Natural killer cell treated with Interleukin-12 subunit alpha and Interleukin-12 subunit beta and Interleukin-15 and Interleukin-18, amount 100 ng/mL, for 72 hours (primary cell): ENCODE results near the gene NTPCR. TPM values are rescaled to one million over a fixed set of nuclear protein-coding genes. Genes with fewer than 3 reads are reported as not detected.

Experiments
- ATAC-seq, 2 donors: fragments of 150-1000 bp; cut with Tn5 transposase in 1 of 2; sonication (Bioruptor Pico), chemical (Tn5 transposase) in 1 of 2; 2 replicates each; pipeline ENCODE4 v1.10.0; 2021
- DNase-seq: peaks from one replicate; pipeline ENCODE4 v3.0.0; 2022; ENCODE audit warnings: low spot score
- H3K27ac Mint-ChIP-seq, 2 donors: 1 replicate in 1 of 2; 2 replicates in 1 of 2; pipeline ENCODE4 v1.8.0; 2022; ENCODE audit warnings: mixed read lengths in 2 of 2, mild to moderate bottlenecking in 1 of 2, moderate library complexity in 1 of 2
- H3K27me3 Mint-ChIP-seq, 2 donors: 1 replicate in 1 of 2; 2 replicates in 1 of 2; pipeline ENCODE4 v1.8.0; 2022; ENCODE audit warnings: mixed read lengths in 2 of 2
- H3K36me3 Mint-ChIP-seq: one replicate; pipeline ENCODE4 v1.8.0; 2022; ENCODE audit warnings: mixed read lengths
- H3K4me1 Mint-ChIP-seq, 2 donors: 1 replicate in 1 of 2; 2 replicates in 1 of 2; pipeline ENCODE4 v1.8.0; 2022; ENCODE audit warnings: low read depth in 2 of 2, mixed read lengths in 2 of 2, mild to moderate bottlenecking in 1 of 2
- H3K4me3 Mint-ChIP-seq: one replicate; pipeline ENCODE4 v1.8.0; 2022; ENCODE audit warnings: mixed read lengths
- H3K9me3 Mint-ChIP-seq: 2 replicates; pipeline ENCODE4 v1.8.0; 2022; ENCODE audit warnings: mixed read lengths
- total RNA-seq, 2 donors: library from RNA; stranded (reverse); gene quantifications; one replicate each; pipeline ENCODE4 v1.2.3, GENCODE V29; 2022

NTPCR gene
- total RNA-seq, 2 donors from 2014 or later: 27.4 to 41.6 TPM

DNA sequence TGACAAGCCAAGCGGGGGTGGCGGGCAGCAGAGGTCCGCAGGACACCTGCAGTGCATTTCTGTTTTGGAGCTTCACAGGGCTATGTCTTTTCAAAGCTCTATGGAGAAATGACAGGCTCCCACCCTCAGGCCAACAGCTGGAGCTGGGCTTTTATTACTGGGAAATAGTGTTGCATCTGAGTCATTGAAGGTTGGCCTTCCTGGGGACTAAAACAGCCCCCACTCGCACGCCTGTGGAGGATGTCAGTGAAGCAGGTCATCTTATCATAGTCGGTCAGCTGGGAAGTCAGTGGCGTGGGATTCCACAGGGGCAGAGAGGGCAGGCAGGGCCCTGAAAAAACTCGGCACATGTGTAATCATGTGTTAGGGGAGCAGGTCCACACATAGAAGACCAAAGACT lies 55.3 kb downstream of the NTPCR start:
- Mint-ChIP-seq H3K36me3 (peaks cover 6% of the 10 kb centered on the region), H3K27ac (no peak overlapping the region), H3K9me3 (no peaks in the 10 kb centered on the region), H3K4me1 (peaks cover 0 to 3% of the 10 kb centered on the region in 2 donors), H3K4me3 (no peak overlapping the region), H3K27me3 (no peaks in the 10 kb centered on the region)
- DNase-seq (no peak), ATAC-seq (no peak)

DNA sequence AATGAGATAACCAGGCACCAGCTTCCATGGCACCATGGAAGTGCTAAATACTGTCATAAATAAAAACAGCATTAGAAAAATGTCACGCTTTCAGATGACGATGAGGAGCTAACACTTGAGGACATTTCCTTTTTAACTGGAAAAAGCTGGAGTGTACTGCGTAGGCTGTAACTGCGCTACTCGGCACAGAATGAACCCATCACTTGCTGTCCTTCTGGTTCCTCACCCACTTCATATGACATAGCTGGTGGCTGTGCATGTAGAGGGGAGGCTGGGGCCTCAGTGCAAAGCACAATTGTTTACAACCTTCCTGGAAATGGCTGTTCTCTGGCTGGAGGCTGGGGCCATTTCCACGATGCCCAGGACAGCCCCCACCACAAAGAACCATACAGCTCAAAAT lies 55.7 kb downstream of the NTPCR start:
- H3K9me3 Mint-ChIP-seq: no peaks in the 10 kb centered on the region
- DNase-seq: no peak
- no peaks in the 10 kb centered on the region for H3K27me3 Mint-ChIP-seq
- no peak overlapping the region for H3K4me3 Mint-ChIP-seq
- no peak for ATAC-seq
- H3K4me1 Mint-ChIP-seq: peaks cover 0 to 3% of the 10 kb centered on the region in 2 donors
- H3K36me3 Mint-ChIP-seq: peaks cover 6% of the 10 kb centered on the region
- no peak overlapping the region for H3K27ac Mint-ChIP-seq

DNA sequence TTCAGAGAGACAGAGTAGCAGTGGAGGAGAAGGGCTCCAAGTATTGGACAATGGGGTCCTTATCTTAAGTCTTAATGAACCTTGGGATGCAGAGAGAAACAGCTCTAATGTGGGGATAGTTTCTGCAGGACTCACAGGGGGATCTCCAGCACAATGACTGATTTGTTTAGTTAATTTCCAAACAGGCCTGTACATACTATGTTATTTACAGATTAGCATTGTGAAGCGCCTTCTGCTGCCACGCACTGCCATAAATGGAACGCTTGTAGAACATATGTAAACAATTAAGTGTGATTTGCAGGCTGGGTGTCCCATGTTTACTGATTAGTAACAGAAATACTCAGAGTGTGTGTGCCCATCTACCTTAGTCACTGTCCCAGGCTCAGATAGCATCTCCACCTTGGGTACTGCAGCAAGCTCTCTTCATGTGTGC lies 56.1 kb downstream of the NTPCR start:
- Mint-ChIP-seq H3K27ac (no peak overlapping the region), H3K4me3 (no peak overlapping the region), H3K27me3 (no peaks in the 10 kb centered on the region), H3K9me3 (no peaks in the 10 kb centered on the region), H3K4me1 (peaks cover 0 to 3% of the 10 kb centered on the region in 2 donors), H3K36me3 (peaks cover 6% of the 10 kb centered on the region)
- DNase-seq: no peak
- ATAC-seq: no peak

DNA sequence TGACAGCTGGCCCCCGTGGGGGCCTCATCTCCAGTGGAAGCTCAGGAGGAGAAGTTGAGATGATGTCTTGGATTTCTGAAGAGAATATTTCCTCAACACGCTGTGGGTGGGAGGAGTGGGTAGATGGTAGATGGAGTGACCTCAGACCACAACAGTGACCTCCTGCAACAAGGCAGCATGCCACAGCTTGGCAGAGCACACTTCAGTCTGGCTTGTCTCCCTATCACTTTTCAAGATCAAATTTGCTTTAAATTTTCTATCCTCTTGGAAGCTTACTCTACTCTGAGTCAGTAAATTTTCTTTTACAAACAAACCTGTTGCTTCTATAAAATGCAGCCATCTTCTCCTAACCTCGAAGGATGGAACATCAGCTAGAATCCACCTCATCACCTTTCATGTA lies 59.7 kb downstream of the NTPCR start:
- no peak for ATAC-seq
- Mint-ChIP-seq H3K27ac (no peak overlapping the region), H3K4me1 (peaks cover 0 to 3% of the 10 kb centered on the region in 2 donors), H3K4me3 (no peak overlapping the region), H3K36me3 (no peaks in the 10 kb centered on the region), H3K9me3 (no peaks in the 10 kb centered on the region), H3K27me3 (no peaks in the 10 kb centered on the region)
- DNase-seq: no peak

DNA sequence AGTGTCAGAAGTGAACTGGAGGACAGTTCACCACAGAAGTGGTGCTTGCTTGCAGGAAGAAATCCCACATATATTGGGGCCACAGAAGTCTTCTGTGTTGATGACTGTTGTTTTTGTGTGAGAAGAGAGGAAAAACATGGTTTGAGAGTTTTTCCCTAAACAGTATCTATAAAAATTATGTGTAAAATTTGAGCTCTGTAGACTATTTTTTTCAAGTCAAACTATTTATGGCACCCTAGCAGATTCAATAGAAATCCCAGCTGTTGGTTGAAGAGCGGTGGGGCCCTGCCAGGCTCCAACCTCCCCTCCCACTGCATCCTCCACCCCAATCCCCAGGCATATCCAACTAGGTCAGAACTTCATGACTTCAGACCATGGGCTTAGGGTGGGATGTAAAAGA lies 61.6 kb downstream of the NTPCR start:
- no peaks in the 10 kb centered on the region for H3K27me3 Mint-ChIP-seq
- H3K4me3 Mint-ChIP-seq: no peak overlapping the region
- no peaks in the 10 kb centered on the region for H3K36me3 Mint-ChIP-seq
- no peaks in the 10 kb centered on the region for H3K4me1 Mint-ChIP-seq
- DNase-seq (no peak), ATAC-seq (no peak)
- peak overlapping the region in 1 of 2 donors; percentile 45 for H3K27ac Mint-ChIP-seq
- H3K9me3 Mint-ChIP-seq: no peaks in the 10 kb centered on the region

DNA sequence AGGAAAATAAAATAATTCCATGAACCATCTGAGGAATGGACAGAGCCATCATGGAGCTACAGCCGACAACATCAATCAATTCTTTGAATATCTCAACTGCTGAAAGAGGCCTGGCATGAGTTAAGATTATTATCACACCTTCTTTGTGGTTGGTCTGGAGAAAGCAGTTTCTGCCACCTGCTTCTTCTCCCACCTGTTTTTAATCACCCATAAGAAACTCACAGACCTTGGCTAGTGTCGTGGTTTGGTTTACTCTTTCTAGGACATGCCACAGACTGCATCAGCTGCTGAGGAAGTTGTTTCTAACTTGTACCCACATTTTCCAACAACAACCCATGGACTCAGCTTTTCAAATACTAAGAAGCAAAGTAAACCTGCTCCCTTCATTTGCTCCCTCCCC lies 65.6 kb downstream of the NTPCR start:
- no peak overlapping the region for H3K4me3 Mint-ChIP-seq
- no peaks in the 10 kb centered on the region for H3K9me3 Mint-ChIP-seq
- no peaks in the 10 kb centered on the region for H3K27me3 Mint-ChIP-seq
- H3K27ac Mint-ChIP-seq: no peak overlapping the region
- H3K36me3 Mint-ChIP-seq: no peaks in the 10 kb centered on the region
- DNase-seq: no peak
- H3K4me1 Mint-ChIP-seq: no peaks in the 10 kb centered on the region
- ATAC-seq: no peak

DNA sequence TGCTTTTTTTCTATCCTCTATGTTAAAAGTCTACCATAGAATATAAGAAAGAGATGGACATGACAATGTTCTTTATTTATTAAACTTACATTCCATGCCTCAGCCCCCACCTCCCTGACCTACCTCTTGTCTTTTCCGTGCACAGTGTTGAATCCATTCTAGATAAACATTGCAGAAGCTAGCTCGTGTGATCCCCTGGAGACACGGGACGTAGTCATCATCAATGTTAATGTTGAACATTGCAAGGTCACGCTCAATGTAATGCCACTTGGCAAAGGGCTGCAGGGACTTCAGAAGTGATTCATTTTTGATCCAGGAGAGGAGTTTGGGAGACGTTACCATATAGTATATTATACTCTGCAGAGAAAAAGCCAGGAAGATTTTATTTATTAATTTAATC lies 66.4 kb downstream of the NTPCR start:
- H3K36me3 Mint-ChIP-seq: no peaks in the 10 kb centered on the region
- DNase-seq: no peak
- H3K9me3 Mint-ChIP-seq: no peaks in the 10 kb centered on the region
- no peak overlapping the region for H3K4me3 Mint-ChIP-seq
- H3K4me1 Mint-ChIP-seq: no peaks in the 10 kb centered on the region
- ATAC-seq: no peak
- no peak overlapping the region for H3K27ac Mint-ChIP-seq
- no peaks in the 10 kb centered on the region for H3K27me3 Mint-ChIP-seq

DNA sequence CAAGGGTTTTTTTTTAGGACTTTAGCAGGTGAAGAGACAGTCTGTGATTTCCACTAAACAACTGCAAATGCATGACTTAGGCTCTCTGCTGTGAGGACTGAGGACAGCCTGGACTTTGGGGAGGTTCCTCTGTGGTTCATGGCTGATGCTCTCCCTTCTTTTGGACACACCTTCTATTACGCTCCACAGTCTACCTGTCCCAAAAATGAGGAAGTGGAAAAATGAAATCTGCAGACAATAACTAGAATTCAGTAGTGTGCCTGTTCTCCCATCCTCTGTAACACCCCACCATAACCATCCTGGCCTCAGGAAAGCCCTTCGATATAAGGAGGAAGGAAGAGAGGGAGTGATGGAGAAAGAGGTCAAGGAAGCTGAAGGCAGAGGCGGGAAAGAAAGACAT lies 68.7 kb downstream of the NTPCR start:
- peak overlapping the region in 1 of 2 donors; percentile 4 for H3K27ac Mint-ChIP-seq
- H3K9me3 Mint-ChIP-seq: no peaks in the 10 kb centered on the region
- no peaks in the 10 kb centered on the region for H3K36me3 Mint-ChIP-seq

DNA sequence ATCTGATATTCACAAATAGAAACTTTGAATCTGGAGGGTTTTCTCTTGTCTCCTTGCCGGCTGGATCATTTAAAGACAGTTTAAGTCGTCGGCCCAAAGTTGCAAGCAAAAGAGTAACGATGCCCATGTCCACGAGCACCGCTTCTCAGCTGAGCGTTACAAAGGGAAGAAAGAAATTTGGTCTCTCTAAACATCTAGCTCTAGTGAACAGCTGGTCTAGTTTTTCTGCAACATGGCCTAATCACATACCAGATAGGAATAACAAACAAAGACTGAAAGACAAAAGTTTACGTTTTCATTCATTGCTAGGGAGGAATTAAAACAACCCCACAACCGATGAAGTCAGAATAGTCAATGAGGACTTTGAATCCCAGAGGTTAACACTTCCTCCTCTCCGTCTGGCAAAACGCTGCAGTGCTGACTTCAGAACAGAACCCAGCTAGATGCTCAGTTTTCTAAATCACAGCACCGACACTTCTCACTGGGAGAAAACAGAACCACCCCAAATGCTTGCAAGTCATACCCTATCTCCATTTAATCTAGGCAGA lies 69.4 kb downstream of the NTPCR start:
- Mint-ChIP-seq H3K27me3 (no peaks in the 10 kb centered on the region), H3K9me3 (no peaks in the 10 kb centered on the region), H3K4me1 (no peaks in the 10 kb centered on the region), H3K36me3 (no peaks in the 10 kb centered on the region), H3K27ac (peak overlapping the region in 1 of 2 donors; percentile 4), H3K4me3 (no peak overlapping the region)
- ATAC-seq: no peak
- DNase-seq: no peak

More for the DNA sequence above, 68.7 kb downstream of the NTPCR start:
- no peak for DNase-seq
- H3K4me3 Mint-ChIP-seq: no peak overlapping the region
- H3K27me3 Mint-ChIP-seq: no peaks in the 10 kb centered on the region
- no peaks in the 10 kb centered on the region for H3K4me1 Mint-ChIP-seq
- ATAC-seq: no peak

DNA sequence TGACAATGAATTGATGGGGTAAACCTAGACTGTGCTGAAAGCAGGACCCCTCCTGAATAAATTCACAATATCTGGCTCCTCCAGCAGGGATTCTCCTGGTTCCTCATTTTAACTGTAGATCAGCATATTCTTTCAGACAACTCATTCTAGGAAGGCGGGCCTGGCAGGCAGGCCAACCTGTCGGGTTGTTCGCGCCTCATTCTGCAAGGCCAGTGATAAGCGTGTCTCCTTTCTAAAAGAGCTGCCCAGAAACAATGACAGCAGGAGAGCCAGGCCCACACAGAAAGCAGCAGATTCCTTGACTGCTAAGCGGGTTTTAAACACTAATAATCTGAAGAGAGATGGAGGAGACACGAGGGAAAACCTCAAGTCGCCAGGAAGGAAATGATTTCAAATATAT lies 70.0 kb downstream of the NTPCR start:
- H3K4me3 Mint-ChIP-seq: no peak overlapping the region
- no peaks in the 10 kb centered on the region for H3K36me3 Mint-ChIP-seq
- no peak for ATAC-seq
- no peak overlapping the region for H3K27ac Mint-ChIP-seq
- no peak for DNase-seq
- H3K4me1 Mint-ChIP-seq: no peaks in the 10 kb centered on the region
- H3K27me3 Mint-ChIP-seq: no peaks in the 10 kb centered on the region
- H3K9me3 Mint-ChIP-seq: no peaks in the 10 kb centered on the region

DNA sequence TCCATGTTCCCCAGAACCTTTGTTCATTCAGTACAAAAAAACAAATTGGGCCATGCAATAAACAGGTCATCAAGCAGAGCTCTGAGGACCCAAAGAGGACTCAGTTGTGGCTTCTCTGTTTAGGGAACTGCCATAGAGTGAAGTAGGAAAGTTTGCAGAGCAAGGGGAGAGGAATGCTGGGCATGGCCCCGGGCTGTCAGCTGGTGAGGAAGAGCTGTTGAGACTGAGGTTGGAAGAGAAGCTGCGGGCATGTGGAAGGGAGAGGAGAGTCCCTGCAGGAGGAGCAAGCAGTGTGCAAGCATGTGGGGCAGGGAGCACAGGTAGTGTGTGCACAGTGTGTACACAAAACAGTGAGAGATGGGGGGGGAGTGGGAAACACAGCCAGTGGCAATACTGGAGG lies 71.8 kb downstream of the NTPCR start:
- Mint-ChIP-seq H3K4me3 (no peak overlapping the region), H3K9me3 (no peaks in the 10 kb centered on the region), H3K27me3 (peaks cover 0 to 6% of the 10 kb centered on the region in 2 donors), H3K4me1 (no peaks in the 10 kb centered on the region), H3K36me3 (no peaks in the 10 kb centered on the region), H3K27ac (no peak overlapping the region)
- DNase-seq: no peak
- ATAC-seq: no peak

DNA sequence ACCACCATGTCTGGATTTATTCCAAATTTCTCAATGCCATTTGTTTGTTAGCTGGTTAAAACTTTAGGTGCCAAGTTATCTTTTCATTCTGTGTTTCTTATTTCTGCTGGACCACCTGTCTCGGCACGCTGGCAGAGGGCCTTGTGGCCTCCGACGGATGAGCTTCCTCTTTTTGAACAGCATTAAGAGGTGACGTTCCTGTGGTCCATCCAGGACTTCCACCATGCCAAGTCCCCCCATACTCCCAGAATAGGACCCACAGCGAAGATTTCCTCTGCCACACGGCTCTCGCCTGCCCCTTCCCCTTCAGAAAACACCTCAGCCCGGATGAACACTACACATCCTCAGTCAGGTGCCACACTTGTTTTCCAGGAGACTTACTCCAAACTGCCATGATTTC lies 73.8 kb downstream of the NTPCR start:
- H3K9me3 Mint-ChIP-seq: no peaks in the 10 kb centered on the region
- H3K36me3 Mint-ChIP-seq: no peaks in the 10 kb centered on the region
- ATAC-seq (no peak), DNase-seq (no peak)
- H3K4me3 Mint-ChIP-seq: no peak overlapping the region
- H3K4me1 Mint-ChIP-seq: no peaks in the 10 kb centered on the region
- H3K27ac Mint-ChIP-seq: no peak overlapping the region
- H3K27me3 Mint-ChIP-seq: peaks cover 0 to 9% of the 10 kb centered on the region in 2 donors

DNA sequence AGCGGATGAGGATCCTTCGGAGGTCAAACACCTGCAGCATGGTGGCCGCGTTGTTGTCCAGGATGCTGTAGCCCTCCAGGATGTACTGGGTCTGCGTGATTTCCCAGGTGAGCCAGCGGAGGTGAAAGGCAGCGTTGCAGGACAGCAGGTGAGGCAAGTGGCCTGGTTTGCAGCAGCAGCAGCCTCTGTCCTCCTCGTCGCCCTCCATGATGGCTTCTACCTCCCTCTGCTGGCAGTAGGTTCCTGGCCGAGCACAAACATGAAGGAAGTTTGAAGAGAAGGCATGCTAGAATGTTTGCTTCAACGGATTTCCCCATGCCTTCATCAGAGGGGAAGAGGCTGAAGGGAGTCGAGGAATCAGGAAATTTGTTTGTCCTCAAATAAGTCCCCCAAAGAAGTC lies 74.7 kb downstream of the NTPCR start:
- no peaks in the 10 kb centered on the region for H3K4me1 Mint-ChIP-seq
- no peaks in the 10 kb centered on the region for H3K9me3 Mint-ChIP-seq

DNA sequence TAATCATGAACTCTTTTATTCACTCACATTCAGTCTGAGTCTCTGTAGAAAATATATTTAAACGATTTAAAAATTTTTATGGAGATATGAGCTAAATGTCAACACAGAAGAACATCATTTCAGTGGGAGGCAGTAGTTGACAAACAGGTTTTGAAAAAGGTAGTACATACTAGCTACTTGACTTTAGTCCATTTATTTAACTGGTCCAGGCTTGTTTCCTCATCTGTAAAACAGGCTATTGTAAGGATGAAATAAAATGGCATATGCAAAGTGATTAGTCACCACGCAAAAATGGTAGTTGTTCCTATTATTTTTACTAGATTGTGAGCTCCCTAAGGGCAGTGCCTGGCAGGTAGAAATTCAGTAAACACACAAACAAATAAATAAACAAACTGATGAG lies 75.2 kb downstream of the NTPCR start:
- ATAC-seq (no peak), DNase-seq (no peak)
- Mint-ChIP-seq H3K27ac (no peak overlapping the region), H3K4me1 (no peaks in the 10 kb centered on the region), H3K27me3 (peaks cover 0 to 9% of the 10 kb centered on the region in 2 donors), H3K36me3 (no peaks in the 10 kb centered on the region), H3K4me3 (no peak overlapping the region), H3K9me3 (no peaks in the 10 kb centered on the region)

More for the DNA sequence above, 74.7 kb downstream of the NTPCR start:
- ATAC-seq: no peak
- no peak overlapping the region for H3K4me3 Mint-ChIP-seq
- H3K27ac Mint-ChIP-seq: no peak overlapping the region
- peaks cover 0 to 9% of the 10 kb centered on the region in 2 donors for H3K27me3 Mint-ChIP-seq
- no peak for DNase-seq
- no peaks in the 10 kb centered on the region for H3K36me3 Mint-ChIP-seq

DNA sequence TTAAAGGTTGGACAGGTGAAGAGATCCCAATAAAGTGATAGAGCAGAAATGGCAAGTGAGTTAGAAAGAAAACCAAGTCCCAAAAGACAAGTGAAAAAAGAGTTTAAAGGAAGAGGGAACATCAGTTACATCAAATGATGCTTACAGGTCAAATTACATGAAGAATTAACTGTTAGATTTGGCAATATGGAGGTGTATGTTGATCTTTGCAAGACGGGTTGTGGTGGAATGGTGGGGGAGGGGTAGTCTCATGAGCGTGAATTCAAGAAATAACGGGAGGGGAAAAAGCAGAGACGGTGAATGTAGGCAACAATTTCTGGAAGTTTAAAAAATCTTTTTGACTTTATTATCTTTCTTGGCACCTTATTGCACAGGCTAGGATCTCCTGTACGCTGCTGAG lies 76.6 kb downstream of the NTPCR start:
- H3K9me3 Mint-ChIP-seq: no peaks in the 10 kb centered on the region
- DNase-seq (no peak), ATAC-seq (no peak)
- no peak overlapping the region for H3K4me3 Mint-ChIP-seq
- H3K27ac Mint-ChIP-seq: no peak overlapping the region
- no peaks in the 10 kb centered on the region for H3K4me1 Mint-ChIP-seq
- peaks cover 0 to 9% of the 10 kb centered on the region in 2 donors for H3K27me3 Mint-ChIP-seq
- H3K36me3 Mint-ChIP-seq: no peaks in the 10 kb centered on the region
